HepG2 (cell line): Measurements from ENCODE around the gene MNX1. TPM values are rescaled to one million over a fixed set of nuclear protein-coding genes. Genes with fewer than 3 reads are reported as not detected.

Source experiments
- ATAC-seq: fragments of 200-7000 bp; cut with Tn5 transposase; 3 replicates; pipeline ENCODE4 v1.9.1; 2020; ENCODE audit warnings: mild to moderate bottlenecking, moderate library complexity
- BruUV-seq: library from RNA; stranded (reverse); fragments of 400-500 nt; replicated peaks from 2 replicates; lab custom pipeline; 2021; lab: Mats Ljungman, UMichigan
- CTCF ChIA-PET: fragments of 300-600 bp; formaldehyde crosslinking; extraction: SDS; loops from one replicate; lab custom pipeline; 2021; ENCODE audit warnings: low total read pairs, inconsistent platforms, low intra/inter-chr PET ratio; lab: Yijun Ruan, JAX
- POLR2A ChIA-PET: fragments of 350-600 bp; sonication (Branson Sonifier 250); formaldehyde crosslinking; loops from one replicate; lab custom pipeline; 2020; ENCODE audit warnings: antibody characterized with exemption, inconsistent platforms; lab: Yijun Ruan, JAX
- DNase-seq: peaks from one replicate; pipeline ENCODE4 v3.0.0-alpha.2; 2015; ENCODE audit warnings: low spot score
- FAIRE-seq: peaks from 3 replicates; lab custom pipeline; 2011; peaks lifted over from hg19 to GRCh38; lab: Jason Lieb, UNC
- H2AFZ ChIP-seq: one replicate; pipeline ENCODE4 v1.6.1; 2011; ENCODE audit warnings: low read length, inconsistent platforms
- H3K27ac ChIP-seq: fragments of 300-600 bp; 3 replicates; pipeline ENCODE4 v1.8.0; 2011; ENCODE audit warnings: mixed run types, mild to moderate bottlenecking, mixed read lengths, low read length, inconsistent platforms; ENCODE audit not compliant: insufficient read depth; ENCODE audit errors: extremely low read length
- H3K27me3 ChIP-seq, 2 experiments: fragments of 200-600 bp in 1 of 2; 2 replicates in 1 of 2; 3 replicates in 1 of 2; pipeline versions ENCODE4 v1.6.0 to v1.8.0; 2011; ENCODE audit warnings: low read length in 2 of 2, mild to moderate bottlenecking in 2 of 2, moderate library complexity in 2 of 2, inconsistent platforms in 1 of 2; ENCODE audit not compliant: insufficient read depth in 2 of 2, control insufficient read depth in 1 of 2
- H3K36me3 ChIP-seq, 2 experiments: fragments of 200-600 bp in 1 of 2; replicated peaks in 1 of 2; 2 replicates in 1 of 2; 3 replicates in 1 of 2; pipeline versions ENCODE4 v1.5.1 to v1.8.0; 2011; ENCODE audit warnings: low read length in 2 of 2, inconsistent platforms in 1 of 2; ENCODE audit not compliant: insufficient read depth in 2 of 2, control insufficient read depth in 1 of 2
- H3K4me1 ChIP-seq: 2 replicates; pipeline ENCODE4 v1.5.1; 2012; ENCODE audit warnings: low read length, inconsistent platforms; ENCODE audit not compliant: insufficient read depth
- H3K4me2 ChIP-seq: 2 replicates; pipeline ENCODE4 v1.6.0; 2011; ENCODE audit warnings: low read depth, low read length, inconsistent platforms
- H3K4me3 ChIP-seq, 3 experiments: fragments of 200-600 bp in 1 of 3; sonication (generic), shearing (Covaris generic) in 1 of 3; replicated peaks in 1 of 3; 2 replicates each; pipeline ENCODE4 v1.5.1; 2011 to 2016; ENCODE audit warnings: low read length in 3 of 3, inconsistent platforms in 2 of 3, low read depth in 2 of 3, mild to moderate bottlenecking in 2 of 3, control low read depth in 1 of 3, mixed read lengths in 1 of 3; ENCODE audit not compliant: insufficient read depth in 1 of 3
- H3K79me2 ChIP-seq: one replicate; pipeline ENCODE4 v1.6.1; 2011; ENCODE audit warnings: low read length, inconsistent platforms; ENCODE audit not compliant: insufficient read depth
- H3K9ac ChIP-seq: 2 replicates; pipeline ENCODE4 v1.6.0; 2011; ENCODE audit warnings: mild to moderate bottlenecking, low read depth, low read length, inconsistent platforms; ENCODE audit not compliant: insufficient read depth
- H3K9me3 ChIP-seq: 2 replicates; pipeline ENCODE4 v1.5.1; 2012; ENCODE audit warnings: mild to moderate bottlenecking, low read length
- H4K20me1 ChIP-seq: 2 replicates; pipeline ENCODE4 v1.6.0; 2011; ENCODE audit warnings: inconsistent platforms, mild to moderate bottlenecking, low read length, moderate library complexity; ENCODE audit not compliant: insufficient read depth
- DNMT1 ChIP-seq: sonication (generic); formaldehyde crosslinking; IDR thresholded peaks from 2 replicates; pipeline ENCODE4 v1.5.1; 2020; ENCODE audit warnings: mild to moderate bottlenecking, missing genetic modification reagents
- FOXA3 ChIP-seq: IDR thresholded peaks from 2 replicates; pipeline ENCODE4 v1.6.1; 2016; ENCODE audit warnings: missing genetic modification reagents, missing compliant biosample characterization
- GFI1 ChIP-seq: sonication (generic); formaldehyde crosslinking; IDR thresholded peaks from 2 replicates; pipeline ENCODE4 v1.5.0; 2020; ENCODE audit warnings: missing genetic modification reagents, mild to moderate bottlenecking, borderline replicate concordance
- HDAC6 ChIP-seq: fragments of 200-600 bp; sonication (generic); IDR thresholded peaks from 2 replicates; pipeline ENCODE4 v1.7.0; 2017; ENCODE audit warnings: mild to moderate bottlenecking, antibody characterized with exemption, low read length, low read depth
- HHEX ChIP-seq: IDR thresholded peaks from 2 replicates; pipeline ENCODE4 v1.6.1; 2016; ENCODE audit warnings: control low read depth
- MTA1 ChIP-seq: sonication (generic); formaldehyde crosslinking; IDR thresholded peaks from 2 replicates; pipeline ENCODE4 v1.4.0; 2020; ENCODE audit warnings: missing genetic modification reagents, mild to moderate bottlenecking, borderline replicate concordance
- NR2F6 ChIP-seq, 2 experiments: IDR thresholded peaks; 2 replicates each; pipeline ENCODE4 v1.6.1; 2016; ENCODE audit warnings: antibody characterized with exemption in 1 of 2, mild to moderate bottlenecking in 1 of 2
- PAWR ChIP-seq: sonication (generic); formaldehyde crosslinking; IDR thresholded peaks from 2 replicates; pipeline ENCODE4 v1.4.0; 2020; ENCODE audit warnings: missing genetic modification reagents, mild to moderate bottlenecking, borderline replicate concordance
- PRMT3 ChIP-seq: sonication (generic); formaldehyde crosslinking; IDR thresholded peaks from 2 replicates; pipeline ENCODE4 v1.8.1; 2022; ENCODE audit warnings: low read depth, mild to moderate bottlenecking, moderate library complexity, missing genetic modification reagents, borderline replicate concordance
- RNF2 ChIP-seq: fragments of 450-650 bp; conservative IDR thresholded peaks from 2 replicates; pipeline ENCODE4 v1.6.1; 2016; ENCODE audit warnings: low read depth
- SMARCC2 ChIP-seq: fragments of 450-650 bp; IDR thresholded peaks from 2 replicates; pipeline ENCODE4 v1.6.1; 2017; ENCODE audit warnings: antibody characterized with exemption, mild to moderate bottlenecking
- SOX5 ChIP-seq: IDR thresholded peaks from 2 replicates; pipeline ENCODE4 v1.6.1; 2016; ENCODE audit warnings: borderline replicate concordance
- ZNF263 ChIP-seq: sonication (generic); formaldehyde crosslinking; IDR thresholded peaks from 2 replicates; pipeline ENCODE4 v1.4.0; 2020; ENCODE audit warnings: missing genetic modification reagents
- ZNF34 ChIP-seq: sonication (generic); formaldehyde crosslinking; IDR thresholded peaks from 2 replicates; pipeline ENCODE4 v1.4.0; 2020; ENCODE audit warnings: mild to moderate bottlenecking, missing genetic modification reagents, borderline replicate concordance
- ZNF460 ChIP-seq: sonication (generic); formaldehyde crosslinking; IDR thresholded peaks from 2 replicates; pipeline ENCODE4 v1.5.1; 2020; ENCODE audit warnings: missing genetic modification reagents, mild to moderate bottlenecking, borderline replicate concordance
- ZNF788 ChIP-seq: sonication (generic); formaldehyde crosslinking; IDR thresholded peaks from 2 replicates; pipeline ENCODE4 v1.5.0; 2020; ENCODE audit warnings: mild to moderate bottlenecking, missing genetic modification reagents, borderline replicate concordance
- WGBS: methylation state at CpG from one replicate; pipeline ENCODE4 v1.1.6; 2017; ENCODE audit warnings: low lambda C conversion rate; 5-methylcytosine and 5-hydroxymethylcytosine counted together
- in situ Hi-C: cut with HindIII; loops from 2 replicates; pipeline ENCODE4 v1.10.0; 2017; ENCODE audit warnings: low pct_unique_long_range_greater_than_20kb; ENCODE audit not compliant: extremely low pct_ligation_motif_present
- intact Hi-C: fragments of 100-400 bp; cut with micrococcal nuclease; formaldehyde crosslinking; loops from one replicate; pipeline ENCODE4 v1.10.0; 2022; ENCODE audit not compliant: unreplicated experiment
- polyA plus RNA-seq, 8 experiments: library from polyadenylated mRNA; depleted of rRNA in 3 of 8; stranded (reverse) in 7 of 8; unstranded in 1 of 8; fragments of >200 nt; fragmentation: Illumina TruSeq in 4 of 8; extraction: Trizol in 4 of 8; gene quantifications; 2 replicates each; pipeline versions ENCODE4 v1.2.1 to v1.2.3, GENCODE V29; 2011 to 2016; ENCODE audit warnings: low read depth in 4 of 8, missing spikeins in 1 of 8, mixed read lengths in 1 of 8; ENCODE audit not compliant: insufficient read depth in 1 of 8
- total RNA-seq, 5 experiments: library from RNA; depleted of rRNA; stranded (reverse); fragments of >200 nt; fragmentation: Illumina TruSeq; extraction: Trizol; gene quantifications; 2 replicates each; pipeline ENCODE4 v1.2.3, GENCODE V29; 2016; ENCODE audit warnings: low read depth in 1 of 5
- TF ChIP-seq, protein P1 (sequence below): sonication (generic); formaldehyde crosslinking; IDR thresholded peaks from 2 replicates; pipeline ENCODE4 v1.8.1; 2023; ENCODE audit warnings: mild to moderate bottlenecking, missing genetic modification reagents
- TF ChIP-seq, protein P2 (sequence below): sonication (generic); formaldehyde crosslinking; IDR thresholded peaks from 2 replicates; pipeline ENCODE4 v1.5.1; 2020; ENCODE audit warnings: mild to moderate bottlenecking, missing genetic modification reagents, moderate library complexity
- TF ChIP-seq, protein P3 (sequence below): sonication (generic); formaldehyde crosslinking; IDR thresholded peaks from 2 replicates; pipeline ENCODE4 v1.5.0; 2020; ENCODE audit warnings: mild to moderate bottlenecking, low read depth, missing genetic modification reagents, borderline replicate concordance

The MNX1 gene
- total and polyA plus RNA-seq, 2 of the 13 experiments (the other 11 are each of a cell fraction or from before 2014, with no cell fraction given) = 0.94 to 6.1 TPM

DNA sequence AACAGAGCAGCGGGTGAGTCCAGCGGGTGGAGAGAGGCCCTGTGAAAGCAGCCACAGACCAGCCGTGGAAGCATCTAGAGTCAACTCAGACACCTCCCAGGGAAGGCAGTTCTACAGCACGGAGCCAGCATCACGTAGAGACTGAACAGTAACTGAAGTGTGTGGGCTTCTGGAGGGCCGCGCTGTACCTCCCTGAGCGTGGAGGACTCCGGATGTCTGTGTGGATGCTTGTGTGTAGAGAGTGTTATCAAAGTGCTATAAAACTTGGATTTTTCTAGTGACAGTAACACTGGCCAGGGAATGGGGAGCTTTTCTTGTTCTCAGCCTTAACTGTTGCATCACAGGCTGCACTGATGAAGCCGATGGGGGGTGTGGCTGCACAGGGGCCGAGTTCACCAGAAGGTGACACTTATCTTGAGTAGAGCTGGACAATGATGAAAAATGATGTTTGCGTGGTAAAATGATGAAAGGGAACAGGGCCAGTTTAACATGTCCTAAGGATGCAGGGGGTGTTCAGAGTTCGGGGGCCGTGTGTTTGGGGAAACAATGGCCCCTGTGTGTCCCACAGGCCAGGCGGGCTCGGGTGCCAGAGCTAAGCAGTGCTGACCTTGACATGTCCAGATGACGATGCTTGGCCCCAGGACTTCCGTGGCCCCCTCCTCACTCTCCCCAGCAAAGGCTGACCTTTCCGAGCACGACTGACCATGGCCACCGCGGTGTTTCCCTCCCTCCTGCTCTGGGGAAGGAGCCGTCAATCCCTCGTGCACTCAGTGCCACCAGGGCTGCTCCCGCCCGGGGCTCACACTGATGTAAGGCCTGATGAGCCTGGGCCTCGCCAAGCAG lies 21.9 kb downstream of the MNX1 start:
- H3K4me2 ChIP-seq = peak overlapping the region; percentile 75
- FAIRE-seq (peak; percentile 77), DNase-seq (peak; percentile 94), ATAC-seq (peak; percentile 84)
- H3K27me3 ChIP-seq = peaks cover 1 to 9% of the 10 kb centered on the region in 2 experiments; a peak in 2 of 5 replicates
- ChIA-PET POLR2A (interaction anchor here (0.7 to 2.1 kb wide), 8 partner anchors 12 to 152 kb away, joined by 3 to 14 read pairs (median 3); partner anchors contain the start of gene MNX1), CTCF (no interaction called here)
- no peaks in the 10 kb centered on the region for H3K9me3 ChIP-seq
- intact Hi-C loops (loop anchor here (2.0 to 10.0 kb wide), 2 partner anchors 22 to 146 kb away; partner anchors contain the start of genes MNX1 and UBE3C), in situ Hi-C loops (no loop called here)
- BruUV-seq = no TSS peak
- peak overlapping the region in 2 of 3 experiments; percentile 8 to 57; a peak in 2 of 6 replicates for H3K4me3 ChIP-seq
- H2AFZ ChIP-seq = no peak overlapping the region
- H3K27ac ChIP-seq = peak overlapping the region; percentile 65
- H3K36me3 ChIP-seq = no peaks in the 10 kb centered on the region
- H3K9ac ChIP-seq = peak overlapping the region; percentile 43; the same call in 1 of the 2 replicates
- 11% methylated on average over 17 of the region's 27 CpGs for WGBS
- H4K20me1 ChIP-seq = no peaks in the 10 kb centered on the region
- no peaks in the 10 kb centered on the region for H3K79me2 ChIP-seq
- peaks cover 36% of the 10 kb centered on the region for H3K4me1 ChIP-seq
- TF ChIP-seq DNMT1 = no peak
- TF ChIP-seq, protein P1, sequence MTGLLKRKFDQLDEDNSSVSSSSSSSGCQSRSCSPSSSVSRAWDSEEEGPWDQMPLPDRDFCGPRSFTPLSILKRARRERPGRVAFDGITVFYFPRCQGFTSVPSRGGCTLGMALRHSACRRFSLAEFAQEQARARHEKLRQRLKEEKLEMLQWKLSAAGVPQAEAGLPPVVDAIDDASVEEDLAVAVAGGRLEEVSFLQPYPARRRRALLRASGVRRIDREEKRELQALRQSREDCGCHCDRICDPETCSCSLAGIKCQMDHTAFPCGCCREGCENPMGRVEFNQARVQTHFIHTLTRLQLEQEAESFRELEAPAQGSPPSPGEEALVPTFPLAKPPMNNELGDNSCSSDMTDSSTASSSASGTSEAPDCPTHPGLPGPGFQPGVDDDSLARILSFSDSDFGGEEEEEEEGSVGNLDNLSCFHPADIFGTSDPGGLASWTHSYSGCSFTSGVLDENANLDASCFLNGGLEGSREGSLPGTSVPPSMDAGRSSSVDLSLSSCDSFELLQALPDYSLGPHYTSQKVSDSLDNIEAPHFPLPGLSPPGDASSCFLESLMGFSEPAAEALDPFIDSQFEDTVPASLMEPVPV (CRISPR knock-in tag) = no peak
- peak; percentile 72 for TF ChIP-seq FOXA3 (CRISPR knock-in tag)
- no peak; the same call in 1 of the 2 replicates for TF ChIP-seq ZNF263 (CRISPR knock-in tag)
- peak; percentile 94 for TF ChIP-seq NR2F6 (IDR thresholded peaks at IDR 0.05)
- TF ChIP-seq NR2F6 (CRISPR knock-in tag; IDR thresholded peaks at IDR 0.05) = peak; percentile 91
- peak; percentile 71; the same call in 1 of the 2 replicates for TF ChIP-seq SOX5 (CRISPR knock-in tag)
- peak; percentile 62; the same call in 1 of the 2 replicates for TF ChIP-seq ZNF788
- TF ChIP-seq ZNF34 (CRISPR knock-in tag) = no peak
- TF ChIP-seq, protein P2, sequence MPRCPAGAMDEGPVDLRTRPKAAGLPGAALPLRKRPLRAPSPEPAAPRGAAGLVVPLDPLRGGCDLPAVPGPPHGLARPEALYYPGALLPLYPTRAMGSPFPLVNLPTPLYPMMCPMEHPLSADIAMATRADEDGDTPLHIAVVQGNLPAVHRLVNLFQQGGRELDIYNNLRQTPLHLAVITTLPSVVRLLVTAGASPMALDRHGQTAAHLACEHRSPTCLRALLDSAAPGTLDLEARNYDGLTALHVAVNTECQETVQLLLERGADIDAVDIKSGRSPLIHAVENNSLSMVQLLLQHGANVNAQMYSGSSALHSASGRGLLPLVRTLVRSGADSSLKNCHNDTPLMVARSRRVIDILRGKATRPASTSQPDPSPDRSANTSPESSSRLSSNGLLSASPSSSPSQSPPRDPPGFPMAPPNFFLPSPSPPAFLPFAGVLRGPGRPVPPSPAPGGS (CRISPR knock-in tag) = no peak
- TF ChIP-seq HHEX (CRISPR knock-in tag) = peak; percentile 87
- TF ChIP-seq ZNF460 (CRISPR knock-in tag) = no peak
- no peak for TF ChIP-seq HDAC6
- peak; percentile 51 for TF ChIP-seq RNF2
- peak; percentile 88; the same call in 1 of the 2 replicates for TF ChIP-seq MTA1 (CRISPR knock-in tag)
- TF ChIP-seq, protein P3, sequence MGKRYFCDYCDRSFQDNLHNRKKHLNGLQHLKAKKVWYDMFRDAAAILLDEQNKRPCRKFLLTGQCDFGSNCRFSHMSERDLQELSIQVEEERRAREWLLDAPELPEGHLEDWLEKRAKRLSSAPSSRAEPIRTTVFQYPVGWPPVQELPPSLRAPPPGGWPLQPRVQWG = no peak
- TF ChIP-seq SMARCC2 = no peak
- peak; percentile 87 for TF ChIP-seq GFI1 (CRISPR knock-in tag)
- no peak for TF ChIP-seq PAWR (CRISPR knock-in tag)
- no peak for TF ChIP-seq PRMT3 (CRISPR knock-in tag)
